IMR-90 (cell line): ENCODE measurements around the gene MAN1C1. TPM values are rescaled to one million over a fixed set of nuclear protein-coding genes. Genes with fewer than 3 reads are reported as not detected.

Source experiments
- ATAC-seq: fragments of 200-7000 bp; cut with Tn5 transposase; 2 replicates; pipeline ENCODE4 v1.9.1; 2020; ENCODE audit warnings: low read depth, mild to moderate bottlenecking, moderate library complexity
- BruUV-seq: library from RNA; stranded (reverse); fragments of 400-500 nt; replicated peaks from 2 replicates; lab custom pipeline; 2021; lab: Mats Ljungman, UMichigan
- CTCF ChIA-PET: fragments of 300-600 bp; formaldehyde crosslinking; extraction: SDS; loops from one replicate; lab custom pipeline; 2021; ENCODE audit warnings: antibody characterized with exemption; lab: Yijun Ruan, JAX
- POLR2A ChIA-PET: fragments of 300-600 bp; sonication (Branson Sonifier 250); formaldehyde crosslinking; loops from one replicate; lab custom pipeline; 2022; ENCODE audit warnings: antibody characterized with exemption; ENCODE audit not compliant: unreplicated experiment; lab: Charles Lee
- DNase-seq: peaks from one replicate; pipeline ENCODE4 v3.0.0; 2013
- H2AFZ ChIP-seq: replicated peaks from 2 replicates; pipeline ENCODE3; 2013; ENCODE audit warnings: low read length, mild to moderate bottlenecking; ENCODE audit not compliant: poor library complexity
- H2AK5ac ChIP-seq: 2 replicates; pipeline ENCODE4 v1.6.1; 2013; ENCODE audit warnings: low read depth, low read length, inconsistent platforms
- H2AK9ac ChIP-seq: replicated peaks from 2 replicates; pipeline ENCODE3; 2013; ENCODE audit warnings: mild to moderate bottlenecking, low read depth, low read length, moderate library complexity; ENCODE audit not compliant: poor library complexity
- H2BK120ac ChIP-seq: 2 replicates; pipeline ENCODE4 v1.6.1; 2013; ENCODE audit warnings: low read depth, low read length, inconsistent platforms
- H2BK15ac ChIP-seq: 3 replicates; pipeline ENCODE4 v1.6.1; 2013; ENCODE audit warnings: low read depth, low read length, inconsistent platforms
- H2BK20ac ChIP-seq: 2 replicates; pipeline ENCODE4 v1.6.1; 2013; ENCODE audit warnings: low read depth, mild to moderate bottlenecking, inconsistent platforms, low read length, moderate library complexity
- H2BK5ac ChIP-seq: 2 replicates; pipeline ENCODE4 v1.6.1; 2013; ENCODE audit warnings: mild to moderate bottlenecking, low read depth, low read length, inconsistent platforms; ENCODE audit not compliant: poor library complexity, severe bottlenecking
- H3K14ac ChIP-seq: replicated peaks from 2 replicates; pipeline ENCODE4 v1.6.1; 2013; ENCODE audit warnings: low read depth, low read length, inconsistent platforms
- H3K18ac ChIP-seq: 2 replicates; pipeline ENCODE4 v1.6.1; 2013; ENCODE audit warnings: low read depth, low read length, control low read depth
- H3K23ac ChIP-seq: 2 replicates; pipeline ENCODE4 v1.6.1; 2013; ENCODE audit warnings: low read depth, low read length, inconsistent platforms
- H3K27ac ChIP-seq: 2 replicates; pipeline ENCODE4 v1.5.1; 2013; ENCODE audit warnings: mild to moderate bottlenecking, control low read depth, low read length; ENCODE audit not compliant: insufficient read depth
- H3K27me3 ChIP-seq: 2 replicates; pipeline ENCODE4 v1.6.1; 2013; ENCODE audit warnings: low read length; ENCODE audit not compliant: control insufficient read depth, insufficient read depth
- H3K36me3 ChIP-seq: 2 replicates; pipeline ENCODE4 v1.6.1; 2013; ENCODE audit warnings: low read length, mixed read lengths; ENCODE audit not compliant: control insufficient read depth, insufficient read depth
- H3K4ac ChIP-seq: 2 replicates; pipeline ENCODE4 v1.6.1; 2013; ENCODE audit warnings: low read depth, low read length, inconsistent platforms
- H3K4me1 ChIP-seq: 2 replicates; pipeline ENCODE4 v1.6.1; 2013; ENCODE audit warnings: low read length, mixed read lengths; ENCODE audit not compliant: control insufficient read depth, insufficient read depth
- H3K4me2 ChIP-seq: 2 replicates; pipeline ENCODE4 v1.6.1; 2013; ENCODE audit warnings: low read depth, mild to moderate bottlenecking, control low read depth, low read length, moderate library complexity
- H3K4me3 ChIP-seq: 2 replicates; pipeline ENCODE4 v1.5.1; 2013; ENCODE audit warnings: low read depth, mild to moderate bottlenecking, control low read depth, low read length, moderate library complexity; ENCODE audit not compliant: insufficient read depth
- H3K56ac ChIP-seq: 2 replicates; pipeline ENCODE4 v1.6.1; 2013; ENCODE audit warnings: low read length, inconsistent platforms; ENCODE audit not compliant: insufficient read depth; ENCODE audit errors: extremely low read depth
- H3K79me1 ChIP-seq, 2 experiments: 2 replicates each; pipeline ENCODE4 v1.6.1; 2013; ENCODE audit warnings: low read length in 2 of 2, inconsistent platforms in 1 of 2, low read depth in 1 of 2
- H3K9ac ChIP-seq: 2 replicates; pipeline ENCODE4 v1.6.1; 2013; ENCODE audit warnings: low read depth, low read length, control low read depth
- H3K9me1 ChIP-seq: 2 replicates; pipeline ENCODE4 v1.6.1; 2013; ENCODE audit warnings: low read length, inconsistent platforms; ENCODE audit not compliant: insufficient read depth
- H3K9me3 ChIP-seq: 2 replicates; pipeline ENCODE4 v1.6.1; 2013; ENCODE audit warnings: low read length; ENCODE audit not compliant: control insufficient read depth, insufficient read depth
- H4K20me1 ChIP-seq: 2 replicates; pipeline ENCODE4 v1.6.1; 2013; ENCODE audit warnings: low read length, inconsistent platforms; ENCODE audit not compliant: insufficient read depth
- H4K5ac ChIP-seq: 2 replicates; pipeline ENCODE4 v1.6.1; 2013; ENCODE audit warnings: mild to moderate bottlenecking, low read depth, low read length, control low read depth
- H4K8ac ChIP-seq, 2 experiments: 2 replicates each; pipeline ENCODE4 v1.6.1; 2013; ENCODE audit warnings: low read depth in 2 of 2, low read length in 2 of 2, control low read depth in 1 of 2, inconsistent platforms in 1 of 2
- H4K91ac ChIP-seq: 2 replicates; pipeline ENCODE4 v1.6.1; 2013; ENCODE audit warnings: low read depth, low read length, inconsistent platforms; ENCODE audit not compliant: insufficient read depth
- MXI1 ChIP-seq: IDR thresholded peaks from 2 replicates; pipeline ENCODE4 v1.6.1; 2012; ENCODE audit warnings: low read depth, mild to moderate bottlenecking, low read length, moderate library complexity, borderline replicate concordance
- RAD21 ChIP-seq: IDR thresholded peaks from 2 replicates; pipeline ENCODE4 v1.6.1; 2012; ENCODE audit warnings: low read length, improper control_type of control experiment
- RCOR1 ChIP-seq: IDR thresholded peaks from 2 replicates; pipeline ENCODE4 v1.6.1; 2012; ENCODE audit warnings: mild to moderate bottlenecking, low read length, improper control_type of control experiment; ENCODE audit not compliant: insufficient replicate concordance
- WGBS, 2 experiments: methylation state at CpG; one replicate each; pipeline versions ENCODE4 v1.1.5 to v1.1.7; 2013; ENCODE audit warnings: missing lambda C conversion rate in 2 of 2; ENCODE audit not compliant: insufficient read length in 1 of 2; ENCODE audit errors: extremely low coverage in 2 of 2; 5-methylcytosine and 5-hydroxymethylcytosine counted together
- dilution Hi-C: fragments of 300-500 bp; cut with HindIII; formaldehyde crosslinking; loops from one replicate; pipeline ENCODE4 v1.14.3; 2018; ENCODE audit warnings: low sequenced_read_pairs; ENCODE audit not compliant: unreplicated experiment
- in situ Hi-C: fragments of 300-500 bp; cut with MboI; formaldehyde crosslinking; loops from 3 replicates; pipeline ENCODE4 v1.14.3; 2019; ENCODE audit warnings: low sequenced_read_pairs, inconsistent platforms, mixed read lengths
- intact Hi-C: fragments of 100-400 bp; cut with micrococcal nuclease; formaldehyde crosslinking; loops from 2 replicates; pipeline ENCODE4 v1.10.0; 2022
- polyA plus RNA-seq, 3 experiments: library from polyadenylated mRNA; depleted of rRNA; stranded (reverse); fragments of >200 nt; gene quantifications; 2 replicates each; pipeline ENCODE4 v1.2.3, GENCODE V29; 2012; ENCODE audit warnings: low replicate concordance in 1 of 3
- total RNA-seq: library from RNA; depleted of rRNA; stranded (reverse); fragments of >200 nt; gene quantifications from 2 replicates; pipeline ENCODE4 v1.2.3, GENCODE V29; 2012
- TF ChIP-seq, protein P1 (sequence below): fragments of 150-350 bp; IDR thresholded peaks from 2 replicates; pipeline ENCODE4 v1.6.1; 2017; ENCODE audit warnings: mild to moderate bottlenecking, antibody characterized with exemption, low read length, low read depth

MAN1C1 gene
- total and polyA plus RNA-seq, 2 of the 4 experiments (the other 2 are of a cell fraction): 3.2 to 11.3 TPM

DNA sequence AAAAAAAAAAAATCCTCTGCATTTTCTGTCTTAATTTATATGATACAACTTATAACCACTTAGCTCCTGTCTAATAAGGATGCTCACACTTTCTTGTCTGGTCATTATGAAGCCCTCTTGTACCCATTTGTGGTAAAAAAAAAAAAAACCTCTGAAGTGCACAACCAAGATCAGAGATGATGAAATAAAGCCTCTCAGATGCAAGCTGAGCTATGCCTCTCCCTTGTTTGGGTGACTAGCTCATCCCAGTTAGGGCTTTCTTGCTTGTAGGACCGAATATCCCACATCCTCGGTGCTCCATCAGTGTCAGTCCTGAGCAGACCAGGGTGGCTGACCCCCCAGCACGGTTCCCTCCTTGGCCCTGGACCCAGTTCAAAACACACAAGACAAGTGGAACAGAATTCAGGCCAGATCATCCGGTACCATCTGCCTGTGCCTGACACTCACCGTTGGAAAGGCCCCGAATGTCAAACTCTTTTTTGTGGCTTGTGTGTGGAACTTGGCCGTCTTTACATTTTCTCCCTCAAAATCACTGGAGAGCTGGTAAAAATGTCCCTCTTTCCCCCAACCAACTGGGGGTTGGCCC lies 177.1 kb downstream of the MAN1C1 start:
- no peak overlapping the region for H2BK5ac ChIP-seq
- H3K27ac ChIP-seq: no peak overlapping the region
- no peaks in the 10 kb centered on the region for H3K27me3 ChIP-seq
- TF ChIP-seq, protein P1, sequence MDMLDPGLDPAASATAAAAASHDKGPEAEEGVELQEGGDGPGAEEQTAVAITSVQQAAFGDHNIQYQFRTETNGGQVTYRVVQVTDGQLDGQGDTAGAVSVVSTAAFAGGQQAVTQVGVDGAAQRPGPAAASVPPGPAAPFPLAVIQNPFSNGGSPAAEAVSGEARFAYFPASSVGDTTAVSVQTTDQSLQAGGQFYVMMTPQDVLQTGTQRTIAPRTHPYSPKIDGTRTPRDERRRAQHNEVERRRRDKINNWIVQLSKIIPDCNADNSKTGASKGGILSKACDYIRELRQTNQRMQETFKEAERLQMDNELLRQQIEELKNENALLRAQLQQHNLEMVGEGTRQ: no peak
- TF ChIP-seq RCOR1 (no peak), MXI1 (no peak), RAD21 (no peak)
- H2BK15ac ChIP-seq: no peak overlapping the region
- no peak overlapping the region for H3K23ac ChIP-seq
- H2AK5ac ChIP-seq: no peak overlapping the region
- H4K20me1 ChIP-seq: no peaks in the 10 kb centered on the region
- H3K4ac ChIP-seq: no peak overlapping the region
- no peak overlapping the region for H4K91ac ChIP-seq
- no peak overlapping the region for H2BK20ac ChIP-seq
- no peak overlapping the region for H2BK120ac ChIP-seq
- DNase-seq (peak; percentile 12), ATAC-seq (no peak)
- H3K4me2 ChIP-seq: no peak overlapping the region
- no peak overlapping the region for H3K56ac ChIP-seq
- H3K4me3 ChIP-seq: no peak overlapping the region
- BruUV-seq: no TSS peak
- intact Hi-C loops: no loop called here
- peaks cover 3% of the 10 kb centered on the region for H3K4me1 ChIP-seq
- dilution Hi-C loops: no loop called here
- no peak overlapping the region for H3K9ac ChIP-seq
- H3K79me1 ChIP-seq: no peaks in the 10 kb centered on the region
- no peak overlapping the region for H4K5ac ChIP-seq
- H3K36me3 ChIP-seq: no peaks in the 10 kb centered on the region; the same call in 1 of the 2 replicates
- no peaks in the 10 kb centered on the region for H3K9me1 ChIP-seq
- no peak overlapping the region for H3K18ac ChIP-seq
- H3K14ac ChIP-seq: no peak overlapping the region
- ChIA-PET CTCF (interaction anchor here (0.6 to 1.6 kb wide), 2 partner anchors 185 to 241 kb away, joined by 3 to 9 read pairs; no protein-coding TSS in a partner anchor), POLR2A (no interaction called here)
- H2AK9ac ChIP-seq: no peak overlapping the region
- peak overlapping the region; percentile 17 for H2AFZ ChIP-seq
- WGBS, 2 experiments: no CpG with 5 or more reads among the region's 7 CpGs
- no peak overlapping the region for H4K8ac ChIP-seq
- in situ Hi-C loops: loop anchor here (5.0 kb wide), 1 partner anchor 181 kb away; no protein-coding TSS in a partner anchor
- H3K9me3 ChIP-seq: no peaks in the 10 kb centered on the region
